ENCODE data around the gene CD2AP.

Gene CD2AP

DNA sequence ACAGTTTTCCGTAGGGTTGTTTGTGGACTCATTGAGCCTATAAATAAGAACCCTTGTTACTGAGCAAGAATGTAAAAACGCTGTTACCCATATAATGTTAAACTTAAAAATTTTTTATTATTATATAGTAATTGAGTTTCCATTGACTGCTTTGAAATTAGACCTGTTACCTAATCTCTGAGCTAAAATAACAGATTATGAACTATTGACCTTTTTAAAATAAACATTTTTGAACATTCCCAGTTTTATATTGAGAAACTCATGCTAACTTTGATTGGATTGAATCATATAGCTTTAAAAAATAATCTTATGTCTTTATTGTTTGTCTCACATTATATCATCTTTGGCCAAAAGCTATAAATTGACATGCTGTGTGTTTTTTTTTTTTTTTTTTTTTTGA lies 95.5 kb downstream of the CD2AP start:
- DNase-seq, result no peak

GRCh38 chr6:47574789-47575188 lies 97.2 kb downstream of the CD2AP start:
- no peak for DNase-seq

DNA sequence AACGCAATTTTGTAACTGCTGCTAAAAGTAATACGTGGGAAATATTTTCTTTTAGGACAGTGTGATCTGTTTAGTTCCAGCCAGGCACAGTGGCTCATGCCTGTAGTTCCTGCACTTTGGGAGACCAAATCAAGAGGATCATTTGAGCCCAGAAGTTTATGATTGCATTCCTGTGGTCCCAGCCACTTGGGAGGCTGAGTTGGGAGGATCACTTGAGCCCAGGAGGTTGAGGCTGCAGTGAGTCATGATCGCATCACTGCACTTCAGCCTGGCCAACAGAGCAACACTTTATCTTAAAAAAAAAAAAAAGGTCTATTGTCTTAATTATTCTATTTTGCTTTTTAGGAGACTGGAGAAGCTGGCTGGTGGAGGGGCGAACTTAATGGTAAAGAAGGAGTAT lies 101.5 kb downstream of the CD2AP start:
- DNase-seq, result no peak

DNA sequence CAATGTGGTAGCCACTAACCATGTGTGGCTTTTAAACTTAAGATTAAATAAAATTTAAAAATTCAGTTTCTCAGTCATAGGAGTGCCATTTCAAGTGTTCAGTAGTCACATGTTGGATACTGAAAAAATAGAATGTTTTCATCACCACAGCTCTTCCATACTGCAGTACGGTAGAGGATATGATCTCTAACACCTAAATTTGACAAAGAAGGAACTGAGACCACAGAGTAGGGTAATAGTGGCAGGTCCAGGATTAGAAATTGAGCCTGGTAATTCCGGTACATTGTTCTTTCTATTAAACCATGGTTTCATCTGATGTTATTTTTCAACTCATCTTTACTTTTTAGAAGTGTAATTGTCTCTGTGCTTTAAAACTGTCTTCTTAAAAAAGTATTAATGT lies 104.0 kb downstream of the CD2AP start:
- DNase-seq, result no peak

DNA sequence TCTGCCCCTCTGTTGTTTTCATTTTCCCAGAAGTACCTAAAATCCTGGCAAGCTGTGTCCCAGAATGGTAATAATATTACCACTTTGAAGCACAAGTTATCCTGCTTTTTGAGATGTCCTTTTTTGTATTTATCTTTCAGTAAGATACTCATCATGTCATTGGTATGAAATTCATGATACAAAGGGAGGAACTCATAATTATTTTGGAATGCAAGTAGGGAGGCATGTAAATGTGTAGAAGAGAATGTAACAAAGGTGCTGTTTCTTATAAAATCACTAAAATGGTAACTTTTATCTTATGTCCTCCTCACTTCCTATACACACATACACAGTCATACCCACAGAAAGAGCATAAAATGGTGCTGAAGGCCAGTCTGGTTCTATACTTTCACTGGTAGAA lies 109.9 kb downstream of the CD2AP start:
- DNase-seq, result no peak

DNA sequence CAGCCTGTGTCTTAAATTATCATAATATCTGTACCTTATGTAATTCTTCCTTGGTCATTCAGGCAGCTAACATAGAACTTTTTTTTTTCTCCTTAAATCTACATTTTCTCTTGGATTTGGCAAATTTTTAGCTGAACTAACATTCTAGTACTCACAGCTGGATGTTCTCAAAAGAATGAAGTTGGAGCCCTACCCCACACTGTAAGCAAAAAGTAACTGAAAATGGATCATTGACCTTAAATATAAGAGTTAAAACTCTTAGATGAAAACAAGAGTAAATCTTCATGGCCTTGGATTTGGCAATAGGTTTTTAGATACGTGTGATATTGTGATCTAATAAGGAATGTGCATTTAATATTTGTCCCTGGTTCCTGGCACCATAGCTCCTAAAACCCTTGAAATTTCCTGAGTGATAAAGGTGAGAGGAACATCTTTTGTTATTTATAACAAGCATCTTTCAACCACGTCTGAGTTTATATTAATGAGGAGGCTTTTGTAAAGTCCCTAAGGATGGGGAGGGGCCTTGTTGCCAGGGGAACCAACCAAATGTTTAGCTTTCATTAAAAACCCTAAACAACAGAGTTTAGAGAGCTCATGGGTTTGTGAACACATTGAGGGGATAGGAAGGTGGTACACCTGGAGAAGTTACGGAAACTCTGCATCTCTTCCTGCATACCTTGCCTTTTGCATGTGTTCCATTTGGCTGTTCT lies 114.7 kb downstream of the CD2AP start:
- no peak for DNase-seq

DNA sequence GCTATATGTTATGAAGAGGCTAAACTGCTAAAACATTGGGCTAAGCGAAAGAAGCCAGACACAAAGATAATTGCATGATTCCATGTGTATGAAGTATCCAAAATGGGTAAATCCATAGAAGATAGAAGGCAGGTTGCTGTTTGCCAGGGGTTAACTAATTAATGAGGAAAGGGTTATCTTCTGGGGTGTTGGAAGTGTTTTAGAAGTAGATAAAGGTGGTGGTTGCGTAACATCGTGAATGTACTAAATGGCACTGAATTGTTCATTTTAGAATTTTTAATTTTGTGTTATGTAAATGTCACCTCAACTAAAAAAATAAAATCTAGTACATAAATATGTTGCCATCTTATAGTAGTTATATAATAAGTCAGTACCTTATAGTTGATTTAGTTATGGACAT lies 116.4 kb downstream of the CD2AP start:
- DNase-seq, result no peak

DNA sequence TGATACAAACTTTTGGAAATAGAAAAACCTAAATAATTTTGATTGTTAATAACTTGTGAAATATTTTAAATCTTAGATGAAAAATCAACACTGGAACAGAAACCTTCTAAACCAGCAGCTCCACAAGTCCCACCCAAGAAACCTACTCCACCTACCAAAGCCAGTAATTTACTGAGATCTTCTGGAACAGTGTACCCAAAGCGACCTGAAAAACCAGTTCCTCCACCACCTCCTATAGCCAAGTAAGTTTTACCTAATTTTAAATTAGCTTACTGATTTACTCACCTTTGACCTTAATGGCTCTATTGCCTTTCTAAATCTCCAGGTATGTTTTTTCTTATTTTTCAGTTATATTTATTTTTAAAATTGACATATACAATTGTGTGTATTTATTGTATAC lies 118.2 kb downstream of the CD2AP start:
- no peak for DNase-seq

DNA sequence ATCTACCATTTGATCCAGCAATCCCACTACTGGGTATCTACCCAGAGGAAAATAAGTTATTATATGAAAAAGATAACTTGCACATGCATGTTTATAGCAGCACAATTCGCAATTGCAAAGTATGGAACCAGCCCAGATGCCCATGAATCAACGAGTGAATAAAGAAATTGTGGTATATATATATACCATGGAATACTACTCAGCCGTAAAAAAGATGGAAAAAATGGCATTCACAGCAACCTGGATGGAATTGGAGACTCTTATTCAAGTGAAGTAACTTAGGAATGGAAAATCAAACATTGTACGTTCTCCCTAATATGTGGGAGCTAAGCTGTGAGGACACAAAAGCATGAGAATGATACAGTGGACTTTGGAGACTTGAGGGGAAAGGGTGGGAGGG lies 120.8 kb downstream of the CD2AP start:
- DNase-seq, result no peak

DNA sequence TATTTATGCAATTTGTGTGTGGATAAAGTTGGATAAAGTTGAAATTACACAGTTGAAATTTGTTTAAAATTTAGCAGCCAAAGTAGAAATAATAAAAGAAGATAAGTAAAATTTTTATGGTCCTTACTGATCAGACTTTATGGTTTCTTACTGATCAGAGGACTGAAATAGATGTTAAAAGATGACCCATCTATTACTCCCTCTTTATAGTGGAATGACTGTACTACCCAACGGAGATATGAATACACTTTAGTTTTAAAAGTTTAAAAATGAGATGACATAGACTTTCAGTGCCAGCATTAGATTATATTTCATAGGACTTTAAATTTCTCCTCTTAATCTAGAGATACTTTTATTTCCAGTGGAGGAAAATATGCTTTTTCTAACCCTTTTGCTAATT lies 121.9 kb downstream of the CD2AP start:
- no peak for DNase-seq

- DNase-seq, result no peak
Observed at GRCh38 chr6:47603227-47603626, 125.6 kb downstream of the CD2AP start.

GRCh38 chr6:47603995-47604394 lies 126.4 kb downstream of the CD2AP start:
- DNase-seq, result no peak

DNA sequence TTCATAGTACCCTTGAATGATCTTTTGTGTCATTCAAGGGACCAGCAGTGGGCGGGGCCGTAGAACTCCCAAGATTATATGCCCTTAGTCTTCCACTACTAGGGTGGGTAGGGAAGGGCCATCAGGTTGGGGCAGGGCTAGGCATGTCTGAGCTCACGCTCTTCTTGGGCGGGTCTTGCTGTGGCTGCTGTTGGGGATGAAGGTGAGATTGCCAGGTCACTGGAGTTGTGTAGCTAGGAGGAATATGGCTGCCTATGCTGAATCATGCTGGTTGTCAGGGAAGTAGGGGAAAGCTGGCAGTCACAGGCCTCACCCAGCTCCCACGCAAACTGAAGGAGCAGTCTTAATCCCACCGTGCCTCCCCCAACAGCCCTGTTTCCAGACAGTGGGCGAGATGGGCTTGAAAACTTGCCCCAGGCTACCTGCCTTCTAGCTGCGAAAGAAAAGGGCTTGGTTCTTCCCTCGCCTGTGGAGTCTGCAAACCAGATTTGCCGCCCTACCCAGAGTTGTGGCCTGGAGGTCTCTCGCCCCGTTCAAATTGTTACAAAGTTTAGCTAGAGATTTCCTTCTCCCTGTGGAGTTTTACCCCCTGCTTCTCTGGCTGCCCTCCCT lies 144.4 kb downstream of the CD2AP start:
- DNase-seq, result no peak

DNA sequence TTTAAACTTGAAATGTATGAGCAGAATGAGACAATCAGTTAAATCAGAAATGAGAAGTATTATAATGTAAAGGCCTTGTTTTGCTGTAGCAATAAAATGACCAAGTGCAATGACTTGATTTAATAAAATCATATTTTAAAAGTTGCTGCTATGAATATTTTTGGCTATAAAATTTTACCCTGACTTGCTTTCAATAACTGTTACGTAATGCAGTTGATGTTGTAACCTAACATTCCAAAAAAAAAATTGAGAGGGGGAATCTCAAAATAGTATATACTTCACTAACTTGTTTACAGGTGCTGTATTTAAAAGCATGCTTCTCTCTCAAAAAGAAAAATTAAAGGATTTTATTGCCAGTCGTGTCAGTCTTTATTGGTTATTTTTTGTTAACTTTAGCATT lies 149.2 kb downstream of the CD2AP start:
- no peak for DNase-seq

GRCh38 chr6:47628448-47629272 lies 151.1 kb downstream of the CD2AP start:
- no peak for DNase-seq

DNA sequence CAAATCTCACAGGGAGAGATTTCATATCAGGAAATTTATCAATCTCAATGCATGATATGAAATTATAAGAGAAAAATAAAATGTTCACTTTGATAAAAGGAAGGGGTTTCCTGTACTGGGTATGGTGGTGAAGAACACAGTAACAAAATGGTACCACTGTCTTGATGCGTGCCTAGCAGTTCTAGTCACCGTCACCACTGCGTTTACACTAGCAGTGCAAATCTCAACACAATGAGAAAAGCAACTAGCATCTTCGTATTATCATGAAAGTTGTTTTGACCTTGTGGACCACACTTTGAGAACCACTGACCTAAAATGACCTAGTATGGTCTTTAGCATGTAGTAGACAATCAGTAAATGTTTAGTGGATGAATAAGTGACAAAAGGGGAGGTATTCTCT lies 152.4 kb downstream of the CD2AP start:
- DNase-seq, result no peak

GRCh38 chr6:47630587-47630986 lies 153.0 kb downstream of the CD2AP start:
- no peak for DNase-seq

DNA sequence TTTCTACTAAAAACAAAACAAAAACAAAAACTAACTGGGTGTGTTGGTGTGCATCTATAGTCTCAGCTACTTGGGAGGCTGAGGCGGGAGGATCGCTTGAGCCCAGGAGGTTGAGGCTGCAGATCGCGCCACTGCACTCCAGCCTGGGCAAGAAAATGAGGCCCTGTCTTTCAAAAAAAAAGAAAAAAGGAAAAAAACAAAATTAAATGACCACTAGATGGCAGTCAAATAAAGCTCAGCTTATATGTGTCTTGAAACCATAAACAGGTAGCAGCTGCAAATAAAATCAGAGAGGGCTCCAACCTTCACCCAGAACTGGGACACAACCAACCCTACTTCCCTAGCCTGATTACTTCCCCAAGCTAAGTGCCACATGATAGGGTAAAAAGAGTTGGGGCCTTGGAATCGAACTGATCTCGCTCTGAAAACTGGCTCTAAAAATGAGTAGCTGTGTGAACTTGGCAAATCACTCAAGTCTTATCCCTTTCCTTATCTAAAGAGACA lies 153.7 kb downstream of the CD2AP start:
- no peak for DNase-seq

GRCh38 chr6:47631797-47632196 lies 154.2 kb downstream of the CD2AP start:
- DNase-seq, result no peak

DNA sequence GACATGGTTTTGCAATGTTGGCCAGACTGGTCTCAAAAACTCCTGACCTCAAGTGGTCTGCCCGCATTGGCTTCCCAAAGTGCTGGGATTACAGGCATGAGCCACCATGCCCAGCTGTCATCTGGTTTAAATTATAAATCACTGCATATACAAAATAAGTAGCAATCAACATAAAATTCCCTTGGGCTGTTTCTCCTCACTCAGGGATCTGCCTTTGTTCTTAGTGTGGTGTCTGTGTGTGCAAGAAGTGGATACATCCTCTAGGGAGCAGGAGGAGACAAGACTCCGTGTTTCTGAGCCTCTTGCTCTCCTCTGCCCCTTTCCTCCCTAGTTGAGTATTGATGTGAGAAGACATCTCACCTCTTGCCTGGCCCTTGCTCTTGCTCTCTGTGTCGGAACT lies 155.6 kb downstream of the CD2AP start:
- DNase-seq, result no peak

- no peak for DNase-seq
Observed at GRCh38 chr6:47634210-47635047, 156.8 kb downstream of the CD2AP start.

- DNase-seq, result no peak
Observed at GRCh38 chr6:47646689-47647088, 169.1 kb downstream of the CD2AP start.

DNA sequence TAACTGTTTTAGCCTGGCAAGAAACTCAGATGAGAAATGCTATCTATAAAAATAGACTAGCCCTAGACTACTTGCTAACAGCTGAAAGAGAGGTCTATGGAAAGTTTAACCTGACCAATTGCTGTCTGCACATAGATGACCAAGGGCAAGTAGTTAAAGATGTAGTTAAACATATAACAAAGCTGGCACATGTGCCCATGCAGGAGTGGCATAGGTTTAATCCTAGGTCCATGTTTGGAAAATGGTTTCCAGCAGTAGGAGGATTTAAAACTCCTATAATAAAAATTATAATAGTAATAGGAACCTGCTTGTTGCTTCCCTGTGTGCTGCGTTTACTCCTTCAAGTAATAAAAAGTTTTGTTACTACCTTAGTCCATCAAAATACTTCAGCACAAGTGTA lies 169.6 kb downstream of the CD2AP start:
- DNase-seq, result no peak

Measured in activated CD4-positive, CD25-positive, alpha-beta regulatory T cell (primary cell).